ENCODE measurements around the gene SPIC. TPM values are rescaled to one million over a fixed set of nuclear protein-coding genes. Genes with fewer than 3 reads are reported as not detected.

Gene SPIC
- total RNA-seq, 1 donor from 2014 or later, result not detected

GRCh38 chr12:101527682-101528081, 52.5 kb downstream of the SPIC start:
- no peak for DNase-seq (ENCODE audit: low read depth in 2 of 2)

- DNase-seq (ENCODE audit: low read depth in 2 of 2), result no peak
Observed at GRCh38 chr12:101536069-101536674, 61.0 kb downstream of the SPIC start.

Other genes starting within 250 kb of the SPIC start
- 10.2 and 12.3 TPM in 2 replicates for gene UTP20, start 195.2 kb upstream of the SPIC start, total RNA-seq
- gene ARL1, start 67.6 kb upstream of the SPIC start, total RNA-seq, result 29.4 and 37.3 TPM in 2 replicates
- gene MYBPC1, start 119.6 kb downstream of the SPIC start, total RNA-seq, result not detected in 2 replicates
- 20.5 and 42.7 TPM in 2 replicates for gene CHPT1, start 222.3 kb downstream of the SPIC start, total RNA-seq

Data from lung microvascular endothelial cell (primary cell).